HEK293T (cell line): ENCODE data around the gene SCAMP1.

Experiments
- ARNT ChIP-seq: fragments of 450-650 bp; IDR thresholded peaks from 2 replicates; pipeline ENCODE4 v1.6.1; 2017; ENCODE audit warnings: mild to moderate bottlenecking
- FOXM1 ChIP-seq: fragments of 450-650 bp; IDR thresholded peaks from 2 replicates; pipeline ENCODE4 v1.6.1; 2017; ENCODE audit warnings: mild to moderate bottlenecking, borderline replicate concordance
- SP1 ChIP-seq: fragments of 450-650 bp; IDR thresholded peaks from 2 replicates; pipeline ENCODE4 v1.6.1; 2017
- SUZ12 ChIP-seq: fragments of 450-650 bp; IDR thresholded peaks from 2 replicates; pipeline ENCODE4 v1.6.1; 2016; ENCODE audit warnings: mild to moderate bottlenecking

GRCh38 chr5:78373231-78373630, 12.8 kb downstream of the SCAMP1 start:
- TF ChIP-seq ARNT (no peak), SP1 (no peak), SUZ12 (no peak), FOXM1 (no peak)
